Muscle of arm (tissue), 14 donors: ENCODE measurements around the gene ITGB1BP1. TPM values are rescaled to one million over a fixed set of nuclear protein-coding genes. Genes with fewer than 3 reads are reported as not detected.
A peak's percentile ranks its signal among the peaks of the same experiment; 100 is the strongest.

Experiments used
- DNase-seq: peaks from one replicate; pipeline ENCODE4 v3.0.0-alpha.2; 2013
- long read RNA-seq, 11 donors: transcript quantifications; one replicate each; lab custom pipeline, GENCODE V29; 2026
- polyA plus RNA-seq, 12 donors: library from polyadenylated mRNA; unstranded; fragments of 120-200 nt; gene quantifications; one replicate each; pipeline ENCODE4 v1.2.1, GENCODE V29; 2013; ENCODE audit not compliant: insufficient read length in 12 of 12

Gene ITGB1BP1, protein sequence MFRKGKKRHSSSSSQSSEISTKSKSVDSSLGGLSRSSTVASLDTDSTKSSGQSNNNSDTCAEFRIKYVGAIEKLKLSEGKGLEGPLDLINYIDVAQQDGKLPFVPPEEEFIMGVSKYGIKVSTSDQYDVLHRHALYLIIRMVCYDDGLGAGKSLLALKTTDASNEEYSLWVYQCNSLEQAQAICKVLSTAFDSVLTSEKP
- 100 to 1,000 TPM in 5 of 12 donors, 10 to 100 TPM in 6, not detected in 1; 52.0 to 122 (median 98.7) TPM for polyA plus RNA-seq
- long read RNA-seq, donor 1, transcript ITGB1BP1-202 (7 exons, 1,963 nt) = major isoform, 10 of 13 reads
- long read RNA-seq, donor 1, partial matches to known transcripts = 0 of 13 reads
- long read RNA-seq, donor 1, other reads (novel, unspliced or antisense) = 0 of 13 reads
- long read RNA-seq, donor 2, full-length matches to known transcripts = 38 of 44 reads
- long read RNA-seq, donor 2, partial matches to known transcripts = 6 of 44 reads
- long read RNA-seq, donor 2, other reads (novel, unspliced or antisense) = 0 of 44 reads
- long read RNA-seq, donor 3, transcript ITGB1BP1-202 (7 exons, 1,963 nt) = major isoform, 13 of 25 reads
- long read RNA-seq, donor 3, partial matches to known transcripts = 10 of 25 reads
- long read RNA-seq, donor 3, other reads (novel, unspliced or antisense) = 0 of 25 reads
- long read RNA-seq, donor 4, partial matches to known transcripts = 0 of 7 reads
- long read RNA-seq, donor 4, other reads (novel, unspliced or antisense) = 0 of 7 reads
- long read RNA-seq, donor 5, full-length matches to known transcripts = 31 of 69 reads
- long read RNA-seq, donor 5, partial matches to known transcripts = 19 of 69 reads
- long read RNA-seq, donor 5, other reads (novel, unspliced or antisense) = 19 of 69 reads
- long read RNA-seq, donor 6, transcript ITGB1BP1-202 (7 exons, 1,963 nt) = major isoform, 6 of 9 reads
- long read RNA-seq, donor 6, partial matches to known transcripts = 0 of 9 reads
- long read RNA-seq, donor 6, other reads (novel, unspliced or antisense) = 0 of 9 reads
- long read RNA-seq, donor 7, partial matches to known transcripts = 0 of 4 reads
- long read RNA-seq, donor 7, other reads (novel, unspliced or antisense) = 0 of 4 reads
- long read RNA-seq, donor 8, full-length matches to known transcripts = 19 of 33 reads
- long read RNA-seq, donor 8, partial matches to known transcripts = 9 of 33 reads
- long read RNA-seq, donor 8, other reads (novel, unspliced or antisense) = 5 of 33 reads
- long read RNA-seq, donor 9, full-length matches to known transcripts = 18 of 35 reads
- long read RNA-seq, donor 9, partial matches to known transcripts = 10 of 35 reads
- long read RNA-seq, donor 9, other reads (novel, unspliced or antisense) = 7 of 35 reads
- long read RNA-seq, donor 10, full-length matches to known transcripts = 22 of 27 reads
- long read RNA-seq, donor 10, partial matches to known transcripts = 0 of 27 reads
- long read RNA-seq, donor 10, other reads (novel, unspliced or antisense) = 5 of 27 reads
- long read RNA-seq, donor 11, full-length matches to known transcripts = 32 of 51 reads
- long read RNA-seq, donor 11, partial matches to known transcripts = 8 of 51 reads
- long read RNA-seq, donor 11, other reads (novel, unspliced or antisense) = 11 of 51 reads

DNA sequence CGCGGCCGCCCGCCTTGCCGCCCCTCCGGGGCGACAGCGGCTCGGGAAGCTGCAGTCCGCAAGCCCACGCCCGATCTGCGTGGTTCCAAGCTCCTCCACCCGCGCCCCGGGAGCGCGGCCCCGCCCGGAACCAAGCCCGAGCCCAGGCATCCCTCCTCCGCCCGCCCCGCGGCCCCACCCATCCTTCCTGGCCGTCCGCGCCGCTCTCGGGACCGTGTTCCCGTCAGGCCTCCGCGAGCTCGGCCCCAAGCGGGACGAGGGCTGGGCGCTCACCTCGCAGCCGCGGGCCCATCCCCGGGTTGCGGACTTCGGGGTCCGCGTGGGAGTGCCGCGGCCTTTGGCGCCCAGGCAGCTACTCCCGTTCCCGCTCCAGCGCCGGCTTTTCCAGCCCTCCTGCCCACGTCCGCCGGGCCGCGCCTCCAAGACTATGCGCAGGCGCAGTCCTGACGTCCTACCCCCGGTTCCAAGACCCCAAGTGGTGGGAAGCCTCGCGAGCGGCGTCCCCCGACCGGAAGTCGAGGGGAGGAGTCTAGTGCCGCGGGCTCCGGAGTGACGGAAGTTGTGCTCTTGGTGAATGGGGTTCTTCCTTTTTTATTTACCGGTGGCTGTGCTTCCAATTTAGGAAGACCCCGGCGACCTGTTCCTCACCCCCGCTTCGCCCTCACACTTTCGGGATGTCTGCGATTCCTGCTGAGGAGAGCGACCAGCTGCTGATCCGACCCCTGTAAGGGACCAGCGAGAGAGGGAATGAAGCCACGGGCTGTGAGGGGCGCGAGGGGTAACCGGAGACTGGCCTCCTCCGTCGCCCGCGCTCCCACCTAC, at the start of gene ITGB1BP1, which contains the start of gene CPSF3:
TSS of gene ITGB1BP1 (minus strand) at position 429 of the 822 bp plus-strand sequence. CDS start 4,831 bp downstream, outside the sequence.
TSS of gene CPSF3 (plus strand) at position 555 of the 822 bp plus-strand sequence. CDS start at position 675, 120 bp downstream.
- DNase-seq = peak; percentile 99

DNA sequence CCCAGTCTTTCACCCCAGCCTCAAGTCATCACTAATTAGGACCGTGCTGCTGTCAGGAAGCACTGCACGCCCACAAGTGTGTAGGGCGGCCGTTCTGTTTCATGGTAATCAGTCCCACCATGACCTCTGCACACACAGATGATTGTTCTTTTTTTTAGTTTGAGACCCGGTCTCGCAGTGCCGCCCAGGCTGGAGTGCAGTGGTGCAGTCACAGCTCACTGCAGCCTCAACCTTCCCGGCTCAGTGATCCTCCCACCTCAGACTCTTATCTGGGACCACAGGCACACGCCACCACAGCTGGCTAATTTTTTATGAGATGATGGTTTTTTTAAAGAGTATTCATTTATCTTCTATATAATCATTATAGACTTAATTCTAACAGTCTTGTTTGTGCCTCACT, 49.2 kb upstream of the ITGB1BP1 start:
- no peak for DNase-seq

DNA sequence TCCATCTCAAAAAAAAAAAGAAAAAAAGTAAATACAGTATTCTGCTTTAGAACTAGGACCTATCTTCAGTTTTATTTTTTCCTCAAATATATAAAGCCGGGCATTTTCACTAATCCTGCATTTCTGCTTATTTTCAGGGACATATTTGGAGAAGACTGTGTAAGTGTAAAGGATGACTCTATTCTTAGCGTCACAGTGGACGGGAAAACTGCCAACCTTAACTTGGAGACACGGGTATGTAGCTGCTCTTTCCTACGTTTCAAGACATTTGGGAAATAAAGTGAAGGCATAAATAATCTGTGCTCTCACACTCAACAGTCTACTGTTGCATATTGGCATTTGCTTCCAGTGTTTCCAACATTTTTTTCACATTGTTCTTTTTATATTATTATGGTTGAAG, 47.9 kb upstream of the ITGB1BP1 start:
- DNase-seq = no peak

DNA sequence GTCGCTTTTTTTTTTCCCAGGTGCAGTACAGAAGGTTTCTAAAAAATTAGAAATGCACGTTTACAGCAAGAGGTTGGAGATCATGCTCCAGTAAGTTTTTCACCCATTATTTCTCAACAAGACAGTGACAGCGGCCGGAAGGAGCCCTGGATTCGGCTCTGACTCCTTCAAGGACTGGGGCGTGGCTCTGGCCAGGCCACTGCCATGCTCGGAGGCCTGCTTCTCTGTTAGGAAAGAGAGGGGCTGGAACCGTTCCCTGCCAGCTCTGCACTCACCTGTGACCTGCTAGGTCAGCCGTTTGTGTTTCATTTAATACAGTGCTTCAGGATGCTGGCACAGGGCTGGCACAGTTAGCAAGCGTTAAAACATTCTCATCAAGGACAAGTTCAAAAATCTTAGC, 44.4 kb upstream of the ITGB1BP1 start:
- DNase-seq = no peak

DNA sequence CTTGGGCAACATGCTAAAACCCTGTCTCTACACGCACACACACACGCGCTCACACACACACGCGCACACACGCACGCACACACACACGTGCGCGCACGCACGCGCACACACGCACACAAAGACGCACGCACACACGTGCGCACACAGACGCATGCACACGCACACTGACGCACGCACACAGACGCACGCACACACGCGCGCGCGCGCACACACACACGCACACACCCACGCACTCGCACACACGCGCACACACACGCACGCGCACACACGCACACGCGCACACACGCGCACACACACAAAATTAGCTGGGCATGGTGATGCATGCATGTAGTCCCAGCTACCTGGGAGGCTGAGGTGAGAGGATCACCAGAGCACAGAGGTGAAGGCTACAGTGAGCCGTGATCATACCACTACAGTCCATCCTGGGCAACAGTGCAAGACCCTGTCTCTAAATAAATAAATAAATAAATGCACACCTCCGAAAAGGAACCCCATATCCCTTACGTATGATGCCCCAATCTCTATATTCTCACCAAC, 42.9 kb upstream of the ITGB1BP1 start:
- DNase-seq = no peak

DNA sequence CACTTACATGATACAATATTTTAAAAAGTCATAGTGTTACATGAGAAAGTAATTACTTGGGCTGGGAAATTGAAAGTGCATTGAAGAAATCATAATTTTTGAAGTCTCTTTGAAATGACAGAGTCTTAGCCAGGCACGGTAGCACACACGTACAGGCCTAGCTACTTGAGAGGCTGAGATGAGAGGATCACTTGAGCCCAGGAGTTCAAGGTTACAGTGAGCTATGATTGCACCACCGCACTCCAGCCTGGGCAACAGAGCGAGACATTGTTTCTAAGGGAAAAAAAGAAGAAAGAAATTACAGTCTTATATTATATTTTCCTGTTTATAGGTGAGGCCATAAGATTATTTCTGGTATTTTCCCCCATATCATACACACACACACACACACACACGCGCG, 41.8 kb upstream of the ITGB1BP1 start:
- DNase-seq = no peak

DNA sequence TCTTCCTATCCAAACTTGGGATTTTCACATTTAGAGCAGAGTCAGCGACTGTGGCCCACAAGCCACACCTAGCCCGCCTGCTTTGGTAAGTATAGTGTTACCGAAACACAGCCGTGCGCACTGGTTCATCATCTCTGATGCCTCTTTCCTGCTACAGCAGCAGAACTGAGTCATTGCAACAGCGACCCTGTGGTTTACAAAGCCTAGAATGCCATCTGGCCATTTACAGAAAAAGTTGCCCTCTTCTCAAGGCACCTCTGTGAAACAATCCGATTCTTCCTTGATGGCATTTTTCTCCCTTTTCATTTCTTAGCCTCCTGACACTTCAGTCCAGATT, 40.3 kb upstream of the ITGB1BP1 start:
- no peak for DNase-seq

DNA sequence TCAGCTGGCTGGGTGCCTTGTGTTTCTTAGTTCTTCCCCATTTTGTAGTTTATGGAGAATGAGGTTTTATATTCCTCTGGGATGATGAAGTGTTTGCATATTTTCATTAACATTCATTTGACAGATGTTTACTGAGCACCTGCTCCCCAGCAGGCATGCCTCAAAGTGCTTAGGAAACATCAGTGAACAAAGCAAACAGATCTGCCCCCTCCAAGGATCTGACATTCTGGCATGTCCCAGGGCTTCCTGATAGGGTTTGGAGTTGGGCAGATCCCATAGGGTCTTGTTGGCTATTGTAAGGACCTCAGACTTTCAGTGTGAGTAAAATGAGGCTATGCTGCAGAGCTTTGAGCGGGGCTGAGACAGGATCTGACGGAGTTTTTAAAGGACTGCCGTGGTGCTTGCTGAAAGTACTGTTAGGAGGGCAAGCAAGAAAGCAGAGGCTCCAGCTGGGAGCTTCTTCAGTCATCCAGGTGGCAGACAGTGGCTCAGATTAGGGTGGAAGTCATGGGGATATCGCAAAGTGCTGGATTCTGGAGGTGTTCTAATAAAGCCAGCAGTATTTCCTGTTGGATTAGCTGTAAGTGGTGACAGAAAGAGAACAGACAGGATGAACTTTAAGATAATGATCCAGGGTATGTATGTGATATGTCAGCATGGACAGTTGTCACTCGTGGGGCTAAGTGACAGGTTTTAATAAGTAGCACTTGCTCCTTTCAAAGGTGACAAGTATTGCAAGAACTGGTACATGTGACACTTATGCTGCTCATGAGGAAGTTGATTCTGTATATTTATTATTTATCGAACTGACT, 39.8 kb upstream of the ITGB1BP1 start:
- no peak for DNase-seq

DNA sequence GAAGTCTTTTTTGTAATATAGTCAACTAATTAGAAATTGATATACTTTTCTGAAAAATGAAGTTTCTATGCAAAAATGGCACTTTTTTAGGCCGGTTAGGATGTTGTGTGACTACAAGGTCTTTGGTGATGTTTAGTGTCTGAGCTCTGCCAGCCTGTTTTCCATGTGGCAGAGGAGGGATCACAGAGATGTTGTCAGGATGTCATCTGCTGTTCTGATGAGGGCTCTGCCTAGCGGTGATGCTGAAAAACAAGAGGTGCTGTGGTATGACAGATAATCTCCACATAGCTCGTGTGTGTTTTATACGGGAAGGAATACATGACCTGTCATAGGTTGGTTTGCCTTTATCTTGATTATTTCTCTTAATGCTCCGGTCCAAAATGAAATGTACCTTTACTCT, 39.0 kb upstream of the ITGB1BP1 start:
- DNase-seq = no peak

DNA sequence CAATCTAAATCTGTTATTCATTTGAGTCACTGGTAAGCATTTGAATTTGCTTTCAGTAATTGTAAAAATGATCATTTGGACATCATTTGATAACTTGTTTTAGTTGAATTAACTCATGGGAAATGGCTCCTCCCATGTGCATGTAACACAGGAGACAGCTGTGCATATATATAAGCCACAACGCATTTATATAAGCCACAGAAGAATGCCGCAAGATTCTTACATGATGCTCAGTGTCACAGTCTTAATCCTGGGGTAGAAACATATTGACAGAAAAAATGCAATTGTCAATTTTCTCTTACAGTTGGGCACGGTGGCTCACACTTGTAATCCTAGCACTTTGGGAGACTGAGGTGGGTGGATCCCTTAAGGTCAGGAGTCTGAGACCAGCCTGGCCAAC, 37.8 kb upstream of the ITGB1BP1 start:
- no peak for DNase-seq

DNA sequence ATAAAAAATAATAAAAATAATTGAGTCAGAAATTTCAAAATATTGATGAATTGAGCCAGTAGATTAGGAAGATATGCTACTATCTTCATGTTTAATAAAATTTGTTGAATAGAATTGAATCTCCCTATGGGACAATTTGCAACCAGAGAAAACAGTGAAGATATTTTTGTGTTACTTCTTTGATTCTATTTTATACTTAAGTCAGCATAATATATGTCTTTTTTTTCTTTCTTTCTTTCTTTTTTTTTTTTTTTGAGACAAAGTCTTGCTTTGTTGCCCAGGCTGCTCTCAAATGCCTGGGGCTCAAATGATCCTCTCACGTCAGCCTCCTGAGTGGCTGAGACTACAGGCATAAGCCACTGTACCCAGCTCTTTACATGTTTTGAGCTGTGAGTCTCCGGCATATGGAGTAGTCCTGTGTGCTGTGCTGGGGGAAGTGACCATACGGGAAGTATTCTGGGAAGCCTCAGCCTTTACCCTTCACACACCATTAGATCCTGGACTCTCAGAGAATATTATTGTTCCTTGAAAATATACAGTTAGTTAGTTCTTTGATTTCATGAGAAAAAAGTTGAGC, 37.2 kb upstream of the ITGB1BP1 start:
- DNase-seq = no peak

DNA sequence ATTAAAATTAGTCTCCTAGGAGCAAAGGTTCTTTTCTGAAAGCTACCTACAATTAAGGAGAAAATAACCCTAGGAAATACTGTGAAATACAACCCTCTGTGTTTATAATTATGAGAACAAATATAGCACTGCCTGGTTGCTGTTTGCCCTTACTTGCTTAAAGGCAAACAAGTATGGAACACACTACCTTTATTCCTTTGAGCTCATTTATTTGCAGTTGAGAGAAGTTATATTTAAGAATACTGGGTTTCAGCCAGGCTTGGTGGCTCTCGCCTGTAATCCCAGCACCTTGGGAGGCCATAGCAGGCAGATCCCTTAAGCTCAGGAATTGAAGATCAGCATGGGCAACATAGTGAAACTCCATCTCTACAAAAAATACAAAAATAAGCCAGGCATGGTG, 27.9 kb upstream of the ITGB1BP1 start:
- no peak for DNase-seq

DNA sequence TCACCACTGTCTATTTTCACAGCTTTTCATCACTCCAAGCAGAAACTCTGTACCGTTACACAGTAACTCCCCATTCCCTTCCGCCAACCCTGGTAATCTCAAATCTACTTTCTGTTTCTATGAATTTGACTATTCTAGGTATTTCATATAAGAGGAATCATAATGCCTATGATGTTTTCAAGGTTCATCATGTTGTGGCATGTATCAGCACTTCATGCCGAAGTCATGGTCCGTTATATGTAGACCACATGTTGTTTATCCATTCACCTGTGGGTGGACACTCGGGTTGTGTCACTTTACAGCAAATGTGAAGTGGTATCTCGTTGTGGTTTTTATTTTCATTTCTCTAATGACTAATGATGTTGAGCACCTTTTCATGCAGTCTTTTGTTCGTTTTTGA, 21.8 kb upstream of the ITGB1BP1 start:
- no peak for DNase-seq

DNA sequence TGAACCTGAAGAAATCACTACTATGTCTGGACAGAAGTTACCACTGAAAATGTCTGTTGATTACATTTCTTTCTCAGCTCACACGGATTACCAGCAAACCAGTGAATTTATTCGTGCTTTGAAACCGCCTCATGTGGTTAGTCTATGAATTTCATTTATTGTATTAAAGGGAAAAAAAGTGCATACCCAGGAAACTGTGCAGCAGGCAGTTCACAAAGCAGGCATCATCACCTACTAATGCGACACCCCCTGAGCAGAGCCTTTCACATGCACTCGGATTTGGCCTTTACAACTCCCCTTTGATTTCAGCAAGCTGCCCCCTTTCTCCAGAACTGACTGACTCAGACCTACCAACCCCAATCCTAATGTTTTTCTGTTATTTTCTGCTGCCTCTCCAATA, 20.2 kb upstream of the ITGB1BP1 start:
- DNase-seq = no peak

DNA sequence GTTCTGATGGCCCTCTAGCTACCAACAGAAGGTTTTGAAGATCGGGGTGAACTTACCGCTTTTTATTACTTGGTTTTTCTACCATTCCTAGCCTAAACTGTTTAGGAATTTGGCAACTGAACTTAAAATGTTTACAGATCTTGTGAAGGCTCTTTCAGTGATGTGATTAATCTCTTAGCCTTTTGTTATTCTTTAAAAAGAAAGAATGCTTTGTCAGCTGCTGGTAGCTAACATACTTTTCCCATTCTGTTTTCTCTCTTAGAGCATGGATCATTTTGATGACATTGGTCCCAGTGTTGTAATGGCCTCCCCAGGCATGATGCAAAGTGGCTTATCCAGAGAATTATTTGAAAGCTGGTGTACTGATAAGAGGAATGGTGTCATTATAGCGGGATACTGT, 18.2 kb upstream of the ITGB1BP1 start:
- no peak for DNase-seq

DNA sequence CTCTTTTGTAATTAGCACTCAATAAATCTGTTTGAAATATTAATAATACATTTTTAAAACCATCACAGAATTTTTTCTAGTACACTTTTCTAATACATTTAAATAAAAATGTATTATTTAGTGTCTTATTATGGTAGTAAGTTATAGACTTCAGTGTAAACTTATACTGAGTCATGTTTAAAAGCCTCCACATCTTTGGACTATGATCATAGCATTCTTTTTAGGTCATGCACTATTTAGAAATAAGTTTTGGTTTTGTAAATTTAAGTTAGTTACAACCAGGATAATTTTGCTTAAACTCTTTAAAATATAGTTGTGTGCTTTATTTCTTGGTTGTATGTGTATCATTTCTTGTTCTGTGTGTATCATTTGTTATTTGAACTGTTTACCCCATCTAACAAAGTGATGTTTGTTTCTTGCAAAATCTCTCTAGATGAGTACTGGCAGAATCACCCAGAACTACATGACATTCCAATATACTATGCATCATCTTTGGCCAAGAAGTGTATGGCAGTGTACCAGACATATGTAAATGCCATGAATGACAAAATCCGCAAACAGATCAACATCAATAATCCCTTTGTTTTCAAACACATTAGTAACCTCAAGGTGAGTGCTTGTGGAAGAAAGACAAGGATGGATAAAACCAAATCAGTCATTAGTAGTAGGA, 16.9 kb upstream of the ITGB1BP1 start:
- no peak for DNase-seq

DNA sequence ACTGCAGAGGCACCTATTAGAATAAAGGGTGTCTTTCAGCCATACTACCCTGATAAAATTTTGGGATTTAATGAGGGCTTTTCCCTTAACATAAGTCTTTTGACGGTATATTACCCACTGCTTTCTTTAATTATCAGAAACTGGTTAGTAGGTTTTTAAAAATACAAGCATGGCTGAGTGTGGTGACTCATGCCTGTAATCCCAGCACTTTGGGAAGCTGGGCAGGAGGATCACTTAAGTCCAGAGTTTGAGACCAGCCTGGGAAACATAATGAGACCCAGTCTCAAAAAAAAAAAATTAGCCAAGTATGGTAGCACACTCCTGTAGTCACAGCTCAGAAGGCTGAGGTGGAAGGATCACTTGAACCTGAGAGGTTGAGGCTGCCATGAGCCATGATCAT, 16.2 kb upstream of the ITGB1BP1 start:
- DNase-seq = no peak

DNA sequence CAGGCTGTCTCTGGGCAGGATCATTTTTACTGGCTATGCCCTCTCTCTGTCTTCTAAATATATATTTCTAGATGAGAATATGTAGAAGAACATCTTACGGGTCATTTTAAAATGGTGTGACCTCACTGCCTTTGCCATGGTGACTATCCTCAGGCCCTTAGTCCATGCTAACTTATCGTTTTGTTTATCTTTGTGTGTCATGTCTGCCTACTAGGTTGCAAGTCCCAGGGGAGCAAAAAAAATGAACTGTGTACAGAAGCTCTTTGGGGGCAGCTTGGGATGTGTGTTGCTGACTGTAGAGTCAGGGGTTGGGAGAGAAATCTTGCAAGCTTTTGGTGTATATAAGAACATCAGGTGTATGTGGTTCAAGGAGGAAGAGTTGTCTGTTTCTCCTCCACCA, 11.2 kb upstream of the ITGB1BP1 start:
- DNase-seq = no peak
